ENCODE measurements around the gene ZNF600. TPM values are rescaled to one million over a fixed set of nuclear protein-coding genes. Genes with fewer than 3 reads are reported as not detected.

Gene ZNF600
- total and polyA plus RNA-seq, 9 of the 15 experiments (the other 6 are each of a cell fraction or from before 2014, with no cell fraction given): 5.7 to 21.5 (median 17.6) TPM

DNA sequence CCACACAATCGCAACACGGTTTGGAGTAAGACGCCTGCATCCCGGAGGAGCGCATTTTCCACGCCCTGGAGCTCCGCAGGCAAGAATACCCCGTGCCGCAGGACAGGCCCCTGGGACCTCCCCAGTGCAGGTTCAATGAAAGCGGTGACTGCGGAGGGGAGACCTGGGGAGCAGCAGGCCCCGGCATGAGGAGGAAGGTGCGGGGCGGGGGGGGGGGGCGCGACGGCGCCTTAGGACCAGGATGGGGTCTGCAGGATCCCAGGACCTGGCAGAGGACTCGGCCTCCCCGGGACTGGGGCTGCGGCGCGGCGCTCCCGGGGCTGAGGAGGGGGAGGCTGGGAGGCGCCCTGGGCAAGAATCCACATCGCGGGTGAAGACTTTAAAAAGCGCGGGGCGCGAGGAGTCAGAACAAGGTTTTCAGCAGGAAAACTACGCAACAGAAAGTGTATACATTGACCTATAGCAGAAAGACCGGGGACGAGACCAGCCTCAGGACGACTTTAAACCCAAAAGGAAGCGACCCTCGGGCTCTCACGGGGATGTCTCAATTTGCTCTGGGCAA, 52.2 kb downstream of the ZNF600 start:
- peak overlapping the region; percentile 75 for H3K4me2 ChIP-seq (ENCODE audit: insufficient read depth, low read length)
- peaks cover 7% of the 10 kb centered on the region; the same call in 1 of the 3 replicates for H3K36me3 ChIP-seq (ENCODE audit: control insufficient read depth, insufficient read depth, low read length)
- DNase-seq (ENCODE audit: extremely low read depth in 1 of 4, low spot score in 3 of 4) (peak in 3 of 4 experiments; percentile 23 to 48 (median 45)), ATAC-seq (peak; percentile 65), FAIRE-seq (no peak)
- H3K4me3 ChIP-seq: peak overlapping the region; percentile 56
- under 1% methylated on average over 23 of the region's 39 CpGs for WGBS (ENCODE audit: insufficient coverage, low coverage, missing lambda C conversion rate)
- H3K27ac ChIP-seq (ENCODE audit: extremely low read depth, low read depth, low read length): peak overlapping the region; percentile 81
- CTCF ChIA-PET (ENCODE audit: low intra/inter-chr PET ratio): interaction anchor here (0.6 to 0.7 kb wide), 2 partner anchors 97 to 126 kb away, joined by 3 to 4 read pairs; partner anchors contain the start of gene ZNF83
- no peaks in the 10 kb centered on the region for H4K20me1 ChIP-seq (replicated peaks; ENCODE audit: control insufficient read depth, insufficient read depth, low read length)
- H3K9me1 ChIP-seq (ENCODE audit: control insufficient read depth, insufficient read depth, low read length): no peaks in the 10 kb centered on the region
- no peaks in the 10 kb centered on the region for H3K27me3 ChIP-seq (ENCODE audit: control insufficient read depth in 2 of 2, insufficient read depth in 2 of 2, low read length in 2 of 2)
- intact Hi-C loops (cut with micrococcal nuclease): no loop called here
- H3K9ac ChIP-seq (ENCODE audit: insufficient read depth in 1 of 2, low read depth in 2 of 2, low read length in 2 of 2): peak overlapping the region; percentile 90 to 92
- peaks cover 5 to 16% of the 10 kb centered on the region in 2 experiments; a peak in 3 of 5 replicates for H3K4me1 ChIP-seq (replicated peaks in 1 of 2; ENCODE audit: control insufficient read depth in 2 of 2, insufficient read depth in 2 of 2, low read length in 2 of 2)
- peaks cover 30% of the 10 kb centered on the region for H3K79me2 ChIP-seq (ENCODE audit: control insufficient read depth, insufficient read depth, low read length)
- H2AFZ ChIP-seq (ENCODE audit: low read depth, low read length): peak overlapping the region; percentile 77
- POLR2A ChIA-PET: no interaction called here
- in situ Hi-C loops (cut with MboI): no loop called here
- H3K9me3 ChIP-seq (replicated peaks; ENCODE audit: control insufficient read depth, insufficient read depth, low read depth, low read length): peaks cover 5% of the 10 kb centered on the region
- TSS peak; percentile 83 for BruUV-seq (replicated peaks)
- TF ChIP-seq, protein P1, sequence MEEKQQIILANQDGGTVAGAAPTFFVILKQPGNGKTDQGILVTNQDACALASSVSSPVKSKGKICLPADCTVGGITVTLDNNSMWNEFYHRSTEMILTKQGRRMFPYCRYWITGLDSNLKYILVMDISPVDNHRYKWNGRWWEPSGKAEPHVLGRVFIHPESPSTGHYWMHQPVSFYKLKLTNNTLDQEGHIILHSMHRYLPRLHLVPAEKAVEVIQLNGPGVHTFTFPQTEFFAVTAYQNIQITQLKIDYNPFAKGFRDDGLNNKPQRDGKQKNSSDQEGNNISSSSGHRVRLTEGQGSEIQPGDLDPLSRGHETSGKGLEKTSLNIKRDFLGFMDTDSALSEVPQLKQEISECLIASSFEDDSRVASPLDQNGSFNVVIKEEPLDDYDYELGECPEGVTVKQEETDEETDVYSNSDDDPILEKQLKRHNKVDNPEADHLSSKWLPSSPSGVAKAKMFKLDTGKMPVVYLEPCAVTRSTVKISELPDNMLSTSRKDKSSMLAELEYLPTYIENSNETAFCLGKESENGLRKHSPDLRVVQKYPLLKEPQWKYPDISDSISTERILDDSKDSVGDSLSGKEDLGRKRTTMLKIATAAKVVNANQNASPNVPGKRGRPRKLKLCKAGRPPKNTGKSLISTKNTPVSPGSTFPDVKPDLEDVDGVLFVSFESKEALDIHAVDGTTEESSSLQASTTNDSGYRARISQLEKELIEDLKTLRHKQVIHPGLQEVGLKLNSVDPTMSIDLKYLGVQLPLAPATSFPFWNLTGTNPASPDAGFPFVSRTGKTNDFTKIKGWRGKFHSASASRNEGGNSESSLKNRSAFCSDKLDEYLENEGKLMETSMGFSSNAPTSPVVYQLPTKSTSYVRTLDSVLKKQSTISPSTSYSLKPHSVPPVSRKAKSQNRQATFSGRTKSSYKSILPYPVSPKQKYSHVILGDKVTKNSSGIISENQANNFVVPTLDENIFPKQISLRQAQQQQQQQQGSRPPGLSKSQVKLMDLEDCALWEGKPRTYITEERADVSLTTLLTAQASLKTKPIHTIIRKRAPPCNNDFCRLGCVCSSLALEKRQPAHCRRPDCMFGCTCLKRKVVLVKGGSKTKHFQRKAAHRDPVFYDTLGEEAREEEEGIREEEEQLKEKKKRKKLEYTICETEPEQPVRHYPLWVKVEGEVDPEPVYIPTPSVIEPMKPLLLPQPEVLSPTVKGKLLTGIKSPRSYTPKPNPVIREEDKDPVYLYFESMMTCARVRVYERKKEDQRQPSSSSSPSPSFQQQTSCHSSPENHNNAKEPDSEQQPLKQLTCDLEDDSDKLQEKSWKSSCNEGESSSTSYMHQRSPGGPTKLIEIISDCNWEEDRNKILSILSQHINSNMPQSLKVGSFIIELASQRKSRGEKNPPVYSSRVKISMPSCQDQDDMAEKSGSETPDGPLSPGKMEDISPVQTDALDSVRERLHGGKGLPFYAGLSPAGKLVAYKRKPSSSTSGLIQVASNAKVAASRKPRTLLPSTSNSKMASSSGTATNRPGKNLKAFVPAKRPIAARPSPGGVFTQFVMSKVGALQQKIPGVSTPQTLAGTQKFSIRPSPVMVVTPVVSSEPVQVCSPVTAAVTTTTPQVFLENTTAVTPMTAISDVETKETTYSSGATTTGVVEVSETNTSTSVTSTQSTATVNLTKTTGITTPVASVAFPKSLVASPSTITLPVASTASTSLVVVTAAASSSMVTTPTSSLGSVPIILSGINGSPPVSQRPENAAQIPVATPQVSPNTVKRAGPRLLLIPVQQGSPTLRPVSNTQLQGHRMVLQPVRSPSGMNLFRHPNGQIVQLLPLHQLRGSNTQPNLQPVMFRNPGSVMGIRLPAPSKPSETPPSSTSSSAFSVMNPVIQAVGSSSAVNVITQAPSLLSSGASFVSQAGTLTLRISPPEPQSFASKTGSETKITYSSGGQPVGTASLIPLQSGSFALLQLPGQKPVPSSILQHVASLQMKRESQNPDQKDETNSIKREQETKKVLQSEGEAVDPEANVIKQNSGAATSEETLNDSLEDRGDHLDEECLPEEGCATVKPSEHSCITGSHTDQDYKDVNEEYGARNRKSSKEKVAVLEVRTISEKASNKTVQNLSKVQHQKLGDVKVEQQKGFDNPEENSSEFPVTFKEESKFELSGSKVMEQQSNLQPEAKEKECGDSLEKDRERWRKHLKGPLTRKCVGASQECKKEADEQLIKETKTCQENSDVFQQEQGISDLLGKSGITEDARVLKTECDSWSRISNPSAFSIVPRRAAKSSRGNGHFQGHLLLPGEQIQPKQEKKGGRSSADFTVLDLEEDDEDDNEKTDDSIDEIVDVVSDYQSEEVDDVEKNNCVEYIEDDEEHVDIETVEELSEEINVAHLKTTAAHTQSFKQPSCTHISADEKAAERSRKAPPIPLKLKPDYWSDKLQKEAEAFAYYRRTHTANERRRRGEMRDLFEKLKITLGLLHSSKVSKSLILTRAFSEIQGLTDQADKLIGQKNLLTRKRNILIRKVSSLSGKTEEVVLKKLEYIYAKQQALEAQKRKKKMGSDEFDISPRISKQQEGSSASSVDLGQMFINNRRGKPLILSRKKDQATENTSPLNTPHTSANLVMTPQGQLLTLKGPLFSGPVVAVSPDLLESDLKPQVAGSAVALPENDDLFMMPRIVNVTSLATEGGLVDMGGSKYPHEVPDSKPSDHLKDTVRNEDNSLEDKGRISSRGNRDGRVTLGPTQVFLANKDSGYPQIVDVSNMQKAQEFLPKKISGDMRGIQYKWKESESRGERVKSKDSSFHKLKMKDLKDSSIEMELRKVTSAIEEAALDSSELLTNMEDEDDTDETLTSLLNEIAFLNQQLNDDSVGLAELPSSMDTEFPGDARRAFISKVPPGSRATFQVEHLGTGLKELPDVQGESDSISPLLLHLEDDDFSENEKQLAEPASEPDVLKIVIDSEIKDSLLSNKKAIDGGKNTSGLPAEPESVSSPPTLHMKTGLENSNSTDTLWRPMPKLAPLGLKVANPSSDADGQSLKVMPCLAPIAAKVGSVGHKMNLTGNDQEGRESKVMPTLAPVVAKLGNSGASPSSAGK (IDR thresholded peaks at IDR 0.05): 0 out of 2 replicates have a peak, but pooled peaks have one; percentile 11
- no peak for TF ChIP-seq ZNF347 (CRISPR knock-in tag; IDR thresholded peaks at IDR 0.05; ENCODE audit: low read depth)
- TF ChIP-seq FOXJ2 (tag; IDR thresholded peaks at IDR 0.05): no peak
- no peak for TF ChIP-seq MAFK (IDR thresholded peaks at IDR 0.05; ENCODE audit: low read length)
- TF ChIP-seq HNRNPLL (IDR thresholded peaks at IDR 0.05; ENCODE audit: low read depth, low read length, poor library complexity, severe bottlenecking): peak; percentile 30
- TF ChIP-seq ZNF830 (CRISPR knock-in tag; IDR thresholded peaks at IDR 0.05): no peak
- 0 out of 4 replicates have a peak, but pooled peaks of 1 of the 2 experiments have one; percentile 9 for TF ChIP-seq MNT (conservative IDR thresholded peaks at IDR 0.05)
- TF ChIP-seq SIN3B (IDR thresholded peaks at IDR 0.05; ENCODE audit: low read depth): no peak
- no peak for TF ChIP-seq ETV5 (CRISPR knock-in tag; IDR thresholded peaks at IDR 0.05; ENCODE audit: low read depth)
